ENCODE data around the gene RHOA.
A peak's percentile ranks its signal among the peaks of the same experiment; 100 is the strongest.

Gene RHOA

GRCh38 chr3:49411968-49412631 lies at the start of gene RHOA, which contains the start of gene TCTA:
Gene RHOA, minus strand, starts transcription at chr3:49411976. Its CDS starts 36,387 bp downstream, at chr3:49375589.
Gene TCTA, plus strand, starts transcription at chr3:49412423. Its CDS starts 4 bp downstream, at chr3:49412427.
- DNase-seq: peak; percentile 100

DNA sequence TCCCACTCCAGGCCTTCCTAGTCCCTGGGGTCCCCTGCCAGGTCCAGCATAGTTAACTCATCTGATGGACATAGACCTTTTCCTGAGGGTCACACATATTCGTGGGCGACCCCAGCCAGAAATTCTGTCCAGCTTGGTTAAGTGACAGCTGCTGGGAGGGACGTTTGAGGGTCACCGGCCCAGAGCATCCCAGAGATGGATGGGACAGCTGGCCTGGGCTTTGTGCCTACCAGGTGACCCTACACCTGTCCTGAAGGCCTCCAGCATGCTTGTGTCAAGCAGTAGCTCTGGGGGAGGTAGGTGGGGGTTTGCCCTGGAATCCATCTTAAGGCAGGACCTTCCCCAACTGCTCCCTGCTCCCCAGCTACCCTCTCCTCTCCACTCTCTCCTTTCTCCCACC lies 49.2 kb upstream of the RHOA start:
- DNase-seq: no peak

DNA sequence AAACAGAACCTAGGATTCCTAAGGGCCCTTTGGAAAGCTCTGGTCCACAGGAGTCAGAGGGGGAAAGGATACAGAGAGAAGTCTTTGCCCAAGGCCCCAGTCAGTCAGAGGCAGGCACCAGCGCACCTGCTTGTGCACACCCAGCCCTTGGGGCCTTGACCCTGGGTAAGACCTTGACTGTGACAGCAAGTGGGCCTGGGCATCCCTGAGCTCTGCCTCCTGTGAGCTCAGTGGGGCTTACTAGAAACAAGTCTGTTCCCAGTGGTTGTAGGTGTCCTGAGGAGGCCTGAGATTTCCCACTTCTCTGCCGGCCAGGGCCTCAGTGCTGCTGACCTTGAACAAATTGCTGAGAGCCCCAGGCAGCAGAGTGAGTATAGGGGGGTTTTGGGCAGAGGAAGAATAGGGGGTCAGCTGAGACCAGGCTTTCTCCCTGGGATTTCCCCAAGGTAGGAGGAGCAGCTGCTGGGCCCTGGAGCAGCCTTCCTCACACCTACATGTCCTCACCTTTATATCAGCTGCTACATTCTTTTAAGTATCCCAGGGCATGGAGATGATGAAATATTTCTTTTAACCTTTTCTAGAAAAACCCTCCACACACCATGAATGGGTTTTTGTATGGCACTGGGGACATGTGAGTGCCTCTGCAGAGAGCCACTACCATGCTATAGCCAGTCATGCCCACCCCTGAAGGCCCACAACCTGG lies 48.6 kb upstream of the RHOA start:
- DNase-seq: no peak

DNA sequence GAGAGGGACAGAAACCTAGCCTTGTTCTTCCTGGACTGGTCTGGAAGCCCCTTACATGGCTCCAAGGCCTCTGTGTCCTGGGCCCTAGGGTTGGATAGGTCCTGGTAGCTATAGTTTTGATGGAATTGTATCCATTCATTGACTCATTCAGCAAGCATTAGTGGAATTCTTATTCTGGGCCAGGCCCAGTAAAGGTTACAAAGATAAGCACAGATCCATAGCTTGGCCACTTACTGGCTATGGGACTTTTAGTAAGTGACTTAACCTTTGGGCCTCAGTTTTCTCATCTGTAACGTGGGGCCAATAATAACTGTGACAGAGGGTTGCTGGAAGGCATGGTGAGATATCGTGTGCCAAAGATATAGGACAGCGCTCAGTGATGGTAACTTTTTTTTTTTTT lies 44.7 kb upstream of the RHOA start:
- DNase-seq: no peak

GRCh38 chr3:49454898-49455681 lies 43.3 kb upstream of the RHOA start:
- DNase-seq: no peak

DNA sequence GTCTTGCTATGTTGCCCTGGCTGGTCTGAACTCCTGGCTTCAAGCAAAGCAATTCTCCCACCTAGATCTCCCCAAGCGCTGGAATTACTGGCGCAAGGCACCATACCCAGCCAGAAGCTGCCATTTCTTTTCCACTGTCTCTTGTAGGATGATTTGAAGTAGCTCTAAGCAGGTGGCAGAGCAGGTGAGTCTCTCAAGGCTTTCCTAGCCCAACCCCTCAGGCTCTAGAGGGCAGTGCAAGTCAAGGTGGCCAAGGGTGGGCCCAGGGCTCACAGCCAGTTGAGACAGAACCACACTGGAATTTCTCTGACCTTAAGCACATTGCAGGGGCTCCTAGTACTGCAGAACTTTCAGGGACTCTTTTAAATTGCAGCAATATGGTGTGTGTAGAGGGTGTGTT lies 42.7 kb upstream of the RHOA start:
- DNase-seq: peak; percentile 62

DNA sequence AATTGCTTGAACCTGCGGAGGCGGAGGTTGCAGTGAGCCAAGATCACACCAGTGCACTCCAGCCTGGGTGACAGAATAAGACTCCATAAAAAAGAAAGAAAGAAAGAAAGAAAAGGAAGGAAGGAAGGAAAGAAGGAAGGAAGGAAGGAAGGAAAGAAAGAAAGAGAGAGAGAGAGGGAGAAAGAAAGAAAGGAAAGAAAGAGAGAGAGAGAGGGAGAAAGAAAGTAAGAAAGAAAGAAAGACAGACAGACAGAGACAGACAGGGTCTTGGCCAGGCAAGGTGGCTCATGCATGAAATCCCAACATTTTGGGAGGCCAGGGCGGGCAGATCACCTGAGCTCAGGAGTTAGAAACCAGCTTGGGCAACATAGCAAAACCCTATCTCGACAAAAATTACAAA lies 41.8 kb upstream of the RHOA start:
- no peak for DNase-seq

DNA sequence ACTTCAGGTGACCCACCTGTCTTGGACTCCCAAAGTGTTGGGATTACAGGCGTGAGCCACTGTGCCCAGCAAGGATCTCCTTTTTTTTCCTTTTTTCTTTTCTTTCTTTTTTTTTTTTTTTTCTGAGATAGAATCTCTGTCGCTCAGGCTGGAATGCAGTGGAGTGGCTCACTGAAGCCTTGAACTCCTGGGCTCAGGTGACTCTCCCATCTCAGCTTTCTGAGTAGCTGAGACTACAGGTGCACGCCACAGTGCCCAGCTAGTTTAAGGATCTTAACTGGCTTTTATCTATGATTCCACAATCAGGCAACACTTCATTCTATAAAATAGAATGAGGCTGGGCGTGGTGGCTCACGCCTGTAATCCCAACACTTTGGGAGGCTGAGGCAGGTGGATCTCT lies 33.6 kb upstream of the RHOA start:
- DNase-seq: no peak

DNA sequence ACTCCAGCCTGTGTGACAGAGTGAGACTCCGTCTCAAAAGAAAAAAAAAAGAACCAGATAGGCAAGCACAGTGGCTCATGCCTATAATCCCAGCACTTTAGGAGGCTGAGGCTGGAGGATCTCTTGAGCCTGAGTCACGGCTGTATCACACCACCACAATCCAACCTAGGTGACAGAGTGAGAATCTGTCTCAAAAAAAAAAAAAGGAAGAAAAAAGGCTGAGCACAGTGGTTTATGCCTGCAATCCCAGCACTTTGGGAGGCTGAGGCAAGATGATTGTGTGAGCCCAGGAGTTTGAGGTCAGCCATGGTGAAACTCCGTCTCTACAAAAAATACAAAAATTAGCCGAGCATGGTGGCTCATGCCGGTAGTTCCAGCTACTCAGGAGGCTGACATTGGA lies 23.0 kb upstream of the RHOA start:
- no peak for DNase-seq

DNA sequence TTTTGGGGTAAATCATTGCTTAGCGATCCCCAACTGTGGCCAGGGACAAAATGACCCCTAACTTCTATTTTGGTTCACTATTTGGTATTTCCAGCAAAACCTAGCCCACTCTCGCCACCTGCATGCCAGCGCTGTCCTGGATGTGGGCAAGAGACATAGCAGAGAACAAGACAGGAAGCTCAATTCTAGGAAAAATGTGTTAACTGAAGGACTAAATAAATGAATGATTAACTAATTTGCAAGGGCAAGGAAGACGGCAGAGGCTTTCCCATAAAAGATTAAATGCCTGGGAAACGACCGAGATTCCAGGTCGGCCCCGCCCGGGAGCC lies 16.9 kb upstream of the RHOA start:
- DNase-seq: peak; percentile 29

DNA sequence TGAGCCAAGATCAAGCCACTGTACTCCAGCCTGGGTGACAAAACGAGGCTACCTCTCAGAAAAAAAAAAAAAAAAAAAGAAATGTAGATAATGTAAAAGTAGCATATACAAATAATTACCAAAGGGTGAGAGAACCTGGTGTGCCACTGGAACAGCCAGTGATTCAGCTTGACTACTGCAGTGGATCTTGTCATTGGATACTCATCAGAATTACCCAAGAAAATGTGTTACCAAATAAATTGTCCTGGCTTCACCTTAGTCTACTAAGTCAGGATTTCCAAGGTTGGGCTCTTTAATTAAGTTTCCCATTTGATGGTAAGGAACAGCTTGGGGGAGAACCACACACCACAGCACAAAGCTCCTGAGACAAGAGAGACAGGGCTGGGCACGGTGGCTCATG lies 15.8 kb upstream of the RHOA start:
- DNase-seq: no peak

DNA sequence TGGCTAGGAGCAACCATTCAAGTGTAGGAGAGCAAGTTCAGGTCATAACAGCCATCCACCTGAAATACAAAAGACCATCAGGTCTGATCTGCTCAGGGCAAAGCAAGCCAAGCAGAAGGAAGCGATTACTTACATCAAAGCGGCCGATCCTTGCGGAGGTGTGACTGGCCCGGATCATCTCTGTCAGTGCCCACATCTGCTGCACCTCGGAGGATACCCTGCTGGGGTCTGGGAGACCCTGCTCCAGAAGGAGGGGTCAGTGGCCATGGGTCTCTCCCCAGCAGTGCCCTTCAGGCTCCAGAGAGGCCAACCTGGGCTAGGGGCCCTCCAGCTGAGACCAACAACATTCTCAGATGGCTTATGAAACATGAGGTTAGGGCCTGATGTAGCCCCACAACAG lies 13.0 kb upstream of the RHOA start:
- DNase-seq: no peak

DNA sequence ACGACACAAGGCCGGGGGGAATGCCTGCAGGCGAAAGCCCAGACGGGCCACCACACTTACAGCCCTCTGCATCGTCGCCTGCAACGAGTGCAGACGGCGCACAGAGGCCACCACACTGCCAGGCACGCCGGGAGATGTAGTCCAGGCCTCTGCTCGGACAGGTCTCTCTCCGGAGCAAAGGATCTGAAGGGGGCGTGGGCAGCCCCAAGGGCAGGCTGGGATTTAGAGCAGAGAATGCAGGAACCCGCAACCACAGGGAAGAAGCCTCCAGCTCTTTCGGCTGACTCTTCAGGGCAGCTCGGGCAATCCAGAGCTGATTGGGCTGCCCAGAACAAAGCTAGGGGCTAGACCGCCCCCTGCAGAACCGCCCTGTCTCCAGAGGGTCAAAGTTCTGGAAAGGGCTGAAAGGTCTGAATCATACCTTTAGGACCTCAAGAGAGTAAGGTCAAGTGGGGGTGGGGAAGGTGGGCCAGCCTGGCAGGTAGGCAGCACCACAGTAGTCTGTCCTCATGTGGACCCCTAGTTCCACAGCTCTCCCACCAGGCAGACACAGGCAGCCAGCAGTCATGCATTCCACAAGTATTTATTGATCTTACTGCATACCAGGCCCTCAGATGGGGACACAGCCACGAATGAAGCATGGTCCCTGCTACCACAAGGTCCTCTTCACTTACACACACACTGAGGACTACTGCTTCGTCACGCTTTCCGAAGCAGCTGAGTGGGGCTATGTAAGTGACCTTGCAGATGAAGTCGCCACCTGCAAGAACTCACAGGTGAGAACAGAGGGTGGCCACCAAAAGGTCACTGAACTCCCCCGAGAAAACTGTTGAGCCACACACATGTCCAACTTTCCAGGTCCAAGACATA lies 10.8 kb upstream of the RHOA start, which contains the start of gene AMT:
Gene AMT, minus strand, starts transcription at position 95 of the 870 bp plus-strand sequence. Its CDS starts 23 bp downstream, at position 72.
- DNase-seq: peak; percentile 71

- no peak for DNase-seq
These were observed 10.2 kb upstream of the RHOA start for GRCh38 chr3:49421890-49422378.

GRCh38 chr3:49417516-49418120 lies 5.8 kb upstream of the RHOA start:
- DNase-seq: no peak

- DNase-seq: no peak
These were observed 5.1 kb upstream of the RHOA start for GRCh38 chr3:49416867-49417266.

GRCh38 chr3:49415931-49416601 lies 4.3 kb upstream of the RHOA start:
- no peak for DNase-seq

- DNase-seq: no peak
These were observed 3.0 kb upstream of the RHOA start for GRCh38 chr3:49414753-49415152.

GRCh38 chr3:49413338-49413734 lies 1.6 kb upstream of the RHOA start:
- DNase-seq: no peak

DNA sequence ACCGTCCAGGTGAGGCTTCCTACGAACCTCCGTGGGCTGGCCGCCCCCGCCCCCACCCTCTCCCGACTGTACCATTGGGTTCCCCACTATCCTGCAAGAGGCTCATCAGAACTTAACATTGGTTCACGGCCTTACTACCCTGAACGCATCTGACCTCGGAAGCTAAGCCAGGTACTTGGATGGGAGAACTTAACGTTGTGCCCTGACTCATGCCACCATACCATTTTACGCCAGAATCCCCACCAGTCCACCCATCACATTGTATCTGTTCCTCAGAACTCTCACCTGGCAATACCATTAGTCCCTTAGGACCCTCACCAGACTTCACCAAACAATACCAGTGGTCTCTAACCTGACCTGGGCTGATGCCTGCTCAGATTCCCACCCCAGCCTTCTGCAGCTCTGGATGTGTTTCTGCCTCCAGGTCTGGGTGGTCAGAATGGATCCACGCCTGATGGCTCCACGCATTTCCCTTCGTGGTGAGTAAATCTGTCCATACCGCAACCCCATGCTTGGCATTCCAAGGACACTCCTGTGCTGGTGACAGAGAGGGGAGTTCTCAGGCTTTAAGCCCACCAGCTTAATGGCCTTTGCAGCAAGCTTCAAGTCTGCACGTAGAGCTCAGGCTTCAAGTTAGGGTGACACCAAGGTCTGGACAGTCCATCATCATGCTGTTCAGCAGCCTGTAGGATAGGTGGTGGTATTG lies 1.0 kb upstream of the RHOA start:
- DNase-seq: no peak

DNA sequence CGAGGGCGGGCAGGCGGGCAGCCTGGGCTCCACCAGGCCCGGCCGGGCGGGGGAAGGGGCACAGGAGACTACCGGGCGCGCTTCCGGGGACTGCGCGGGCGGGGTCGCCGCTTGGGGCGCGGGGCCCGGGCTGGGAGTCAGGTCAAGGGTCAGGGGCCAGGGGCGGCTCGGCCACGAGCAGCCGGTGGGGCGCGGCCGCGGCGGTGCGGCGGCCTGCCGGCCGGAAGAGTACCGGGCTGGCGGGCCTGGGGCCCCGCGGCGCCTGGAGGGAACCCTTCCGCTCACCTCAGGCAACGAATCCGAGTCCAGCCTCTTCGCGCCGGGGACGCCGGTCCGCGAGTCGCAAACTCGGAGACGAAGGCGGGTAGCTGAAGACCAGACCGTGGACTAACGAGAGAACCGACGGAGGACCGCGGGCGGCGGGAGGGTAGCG lies 225 bp downstream of the RHOA start:
- DNase-seq: no peak

Measured in hematopoietic multipotent progenitor cell treated with erythropoietin and hydrocortisone succinate and interleukin-3 and kit ligand, for 8 days (in vitro differentiated cells).